GM11168 (cell line): Measurements from ENCODE around the gene CAPN14.

Experiments used
- in situ Hi-C: fragments of 300-500 bp; cut with MboI; formaldehyde crosslinking; loops from one replicate; pipeline ENCODE4 v1.12.0; 2022; ENCODE audit warnings: low sequenced_read_pairs; ENCODE audit not compliant: unreplicated experiment

Gene CAPN14

GRCh38 chr2:31244101-31244500, 26.8 kb upstream of the CAPN14 start:
- in situ Hi-C loops = no loop called here

- in situ Hi-C loops = no loop called here
Measured at GRCh38 chr2:31243053-31243452, 25.7 kb upstream of the CAPN14 start.

- in situ Hi-C loops = no loop called here
Measured at GRCh38 chr2:31241625-31242270, 24.4 kb upstream of the CAPN14 start.

GRCh38 chr2:31240381-31241365, 23.4 kb upstream of the CAPN14 start:
- in situ Hi-C loops = no loop called here

GRCh38 chr2:31239593-31240177, 22.4 kb upstream of the CAPN14 start:
- in situ Hi-C loops = no loop called here

- in situ Hi-C loops = no loop called here
Measured at GRCh38 chr2:31238906-31239592, 21.7 kb upstream of the CAPN14 start.

DNA sequence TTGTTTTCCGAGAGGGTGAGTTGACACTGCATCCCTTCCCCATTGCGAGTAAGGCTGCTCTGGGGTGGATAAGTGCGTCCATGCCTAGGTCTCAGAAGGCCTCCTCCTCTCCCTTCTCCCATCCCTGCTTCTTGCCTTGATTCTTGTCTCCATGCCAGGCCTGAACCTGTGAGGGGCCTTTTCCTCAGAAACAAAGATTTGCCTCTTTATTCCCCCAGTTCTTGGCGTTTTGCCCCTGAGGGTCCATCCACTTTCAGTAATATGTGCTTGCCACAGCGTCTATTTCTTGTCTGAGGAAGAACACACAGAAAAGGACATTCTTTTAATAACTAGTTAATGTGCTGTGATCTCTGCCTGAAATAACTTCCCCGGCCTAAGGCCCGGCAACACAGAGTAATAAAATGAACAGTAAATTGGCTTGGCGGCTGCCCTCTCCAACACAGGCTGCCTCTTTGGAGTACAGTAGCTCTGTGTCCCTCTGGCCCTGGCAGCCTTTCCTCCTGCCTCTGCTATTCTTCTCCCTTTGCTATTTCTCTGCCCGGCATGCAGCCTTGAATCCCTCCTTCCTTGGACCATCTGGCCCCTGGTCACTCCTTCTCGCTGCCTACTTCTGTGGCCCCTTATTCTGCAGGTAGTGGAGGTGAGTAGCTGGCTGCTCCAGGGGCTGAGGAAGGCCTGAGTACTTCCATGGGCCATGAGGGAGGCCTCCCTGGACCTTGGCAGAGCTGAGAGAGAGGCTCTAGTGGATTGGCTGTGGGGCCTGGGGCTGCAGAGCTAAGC, 21.0 kb upstream of the CAPN14 start:
- in situ Hi-C loops = no loop called here

- in situ Hi-C loops = no loop called here
Measured at GRCh38 chr2:31237348-31238017, 20.2 kb upstream of the CAPN14 start.

- in situ Hi-C loops = no loop called here
Measured at GRCh38 chr2:31236433-31237205, 19.3 kb upstream of the CAPN14 start.

DNA sequence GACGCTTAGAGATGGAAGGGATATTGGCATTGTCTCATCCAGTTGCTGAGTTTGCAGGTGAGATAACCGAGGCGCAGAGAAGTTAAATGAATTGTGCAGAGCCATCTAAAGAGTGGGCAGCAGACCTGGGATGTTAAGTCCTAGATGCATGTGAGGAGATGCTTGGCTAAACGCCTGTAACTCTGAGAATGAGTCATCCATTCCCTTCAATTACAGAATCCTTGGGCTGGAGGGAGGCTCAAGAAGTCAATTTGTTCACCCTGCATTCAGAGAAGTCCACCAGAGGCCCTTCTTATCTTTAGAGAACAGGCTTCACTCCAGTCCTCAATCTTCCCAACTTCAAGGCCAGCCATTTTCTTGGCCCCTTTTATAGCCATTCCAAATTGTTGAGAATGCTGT, 18.2 kb upstream of the CAPN14 start:
- in situ Hi-C loops = no loop called here

- in situ Hi-C loops = no loop called here
Measured at GRCh38 chr2:31234683-31235503, 17.6 kb upstream of the CAPN14 start.

DNA sequence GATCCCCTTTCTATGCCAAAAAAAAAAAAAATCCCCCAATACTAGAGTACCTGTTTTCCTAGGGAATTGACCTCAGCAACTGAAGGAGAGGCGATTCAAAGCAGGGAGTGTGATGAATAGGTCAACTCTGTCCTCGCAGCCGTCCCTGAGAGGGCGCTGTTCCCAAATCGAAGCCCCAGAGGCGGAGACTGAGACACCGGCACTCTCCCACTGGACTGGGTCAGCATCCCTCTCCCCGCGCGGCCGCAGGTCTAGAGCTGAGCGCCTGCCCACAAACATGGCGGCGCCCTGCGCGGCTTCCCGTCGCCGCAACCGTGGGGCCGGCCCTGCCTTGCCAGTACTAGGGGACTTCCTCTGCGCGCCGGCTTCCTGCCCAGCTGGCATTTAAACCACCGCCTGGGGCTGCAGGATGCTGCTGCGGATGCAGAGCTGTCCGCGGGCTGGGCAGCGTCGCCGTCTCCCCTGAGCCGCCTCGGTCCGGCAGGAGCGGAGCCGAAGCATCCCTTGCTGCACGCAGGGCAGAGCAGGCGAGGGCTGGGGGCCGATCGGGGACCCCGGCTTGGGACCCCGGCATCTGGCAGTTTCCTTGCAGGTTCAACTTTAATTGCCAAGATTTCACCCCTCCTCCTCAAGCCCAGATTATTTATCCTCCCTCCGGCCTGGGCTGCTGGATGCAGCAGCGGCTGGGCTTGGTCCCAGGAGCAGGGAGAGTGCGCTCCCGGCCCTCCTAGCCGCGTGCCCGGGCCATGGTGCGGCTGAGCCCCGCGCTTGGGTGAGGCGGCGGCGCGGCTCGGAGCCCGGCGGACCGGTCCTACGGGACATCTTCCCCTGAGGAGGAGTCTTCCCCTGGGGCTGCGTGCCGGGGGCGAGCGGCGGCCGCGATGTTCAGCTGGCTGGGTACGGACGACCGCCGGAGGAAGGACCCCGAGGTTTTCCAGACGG, 16.7 kb upstream of the CAPN14 start, which contains the start of gene EHD3:
EHD3 (plus strand) TSS at position 412 of the 942 bp plus-strand sequence; CDS start at position 882, 470 bp downstream.
- in situ Hi-C loops = no loop called here

GRCh38 chr2:31233231-31233630, 15.9 kb upstream of the CAPN14 start:
- in situ Hi-C loops = no loop called here

GRCh38 chr2:31232586-31232985, 15.3 kb upstream of the CAPN14 start:
- in situ Hi-C loops = no loop called here

DNA sequence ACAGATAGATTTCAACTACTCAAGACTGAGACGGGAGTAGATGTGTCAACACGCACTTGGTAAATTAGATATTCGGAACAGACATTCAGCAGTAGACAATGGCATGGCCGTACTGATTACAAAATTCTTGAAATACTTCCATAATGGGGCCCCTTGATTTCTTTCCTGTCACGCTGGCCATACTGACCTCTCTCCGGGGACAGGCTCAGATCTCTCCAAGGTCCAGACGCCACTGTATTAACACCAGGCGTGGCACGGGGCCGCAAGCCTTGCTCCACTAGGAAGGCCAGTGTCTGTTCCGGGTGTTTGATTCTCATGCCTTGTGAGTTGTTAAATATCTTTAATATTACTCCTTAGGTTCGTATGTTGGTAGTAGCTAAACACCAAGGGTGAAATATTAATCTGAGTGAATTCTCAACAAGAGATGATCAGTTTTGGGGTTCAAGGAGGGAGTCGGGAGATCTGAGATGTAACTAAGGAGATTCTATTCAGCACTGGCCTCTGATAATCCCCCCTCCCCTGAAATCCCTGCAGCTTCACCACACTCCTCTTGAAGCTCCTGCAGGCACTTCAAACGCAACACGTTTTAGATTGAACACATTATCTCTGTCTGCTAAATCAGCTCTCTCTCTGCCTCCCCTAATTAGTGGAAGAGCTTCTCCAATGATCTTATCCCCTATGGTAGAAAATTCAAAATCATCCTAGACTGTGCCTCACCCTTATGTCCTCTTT, 14.4 kb upstream of the CAPN14 start:
- in situ Hi-C loops = no loop called here

GRCh38 chr2:31230751-31231150, 13.4 kb upstream of the CAPN14 start:
- in situ Hi-C loops = no loop called here
